Endothelial cell of umbilical vein (primary cell): ENCODE results near the gene SLCO2A1. TPM values are rescaled to one million over a fixed set of nuclear protein-coding genes. Genes with fewer than 3 reads are reported as not detected.

Experiments
- BruUV-seq: library from RNA; stranded (reverse); fragments of 400-500 nt; replicated peaks from 2 replicates; lab custom pipeline; 2021; lab: Mats Ljungman, UMichigan
- CTCF ChIA-PET: fragments of 300-600, 350-600 bp; sonication (Branson Sonifier 250); formaldehyde crosslinking; loops from one replicate; lab custom pipeline; 2021; ENCODE audit warnings: antibody characterized with exemption, inconsistent platforms; lab: Charles Lee
- POLR2A ChIA-PET: fragments of 300-600, 350-600 bp; sonication (Branson Sonifier 250); formaldehyde crosslinking; loops from one replicate; lab custom pipeline; 2021; ENCODE audit warnings: antibody characterized with exemption, inconsistent platforms; lab: Charles Lee
- DNase-seq: peaks from one replicate; pipeline ENCODE4 v3.0.0-alpha.2; 2011; ENCODE audit warnings: low read depth, low spot score
- FAIRE-seq: peaks from 2 replicates; lab custom pipeline; 2011; peaks lifted over from hg19 to GRCh38; lab: Jason Lieb, UNC
- H2AFZ ChIP-seq: 2 replicates; pipeline ENCODE4 v1.6.0; 2012; ENCODE audit warnings: low read depth, low read length, control low read depth, inconsistent platforms
- H3K27ac ChIP-seq: 2 replicates; pipeline ENCODE4 v1.5.1; 2011; ENCODE audit warnings: low read depth, mild to moderate bottlenecking, control low read depth, low read length, moderate library complexity; ENCODE audit not compliant: insufficient read depth
- H3K27me3 ChIP-seq, 2 experiments: 2 replicates each; pipeline versions ENCODE4 v1.6.0 to v1.6.1; 2011; ENCODE audit warnings: low read length in 2 of 2, mixed read lengths in 1 of 2; ENCODE audit not compliant: control insufficient read depth in 2 of 2, insufficient read depth in 2 of 2
- H3K36me3 ChIP-seq, 2 experiments: 2 replicates in 1 of 2; 3 replicates in 1 of 2; pipeline ENCODE4 v1.5.1; 2011; ENCODE audit warnings: low read length in 2 of 2, mild to moderate bottlenecking in 1 of 2, moderate library complexity in 1 of 2; ENCODE audit not compliant: control insufficient read depth in 2 of 2, insufficient read depth in 2 of 2; ENCODE audit errors: extremely low read depth in 1 of 2
- H3K4me1 ChIP-seq: 3 replicates; pipeline ENCODE4 v1.5.1; 2011; ENCODE audit warnings: mild to moderate bottlenecking, low read length; ENCODE audit not compliant: control insufficient read depth, insufficient read depth; ENCODE audit errors: extremely low read depth
- H3K4me2 ChIP-seq: 2 replicates; pipeline ENCODE4 v1.6.1; 2011; ENCODE audit warnings: low read length, control low read depth, mixed read lengths; ENCODE audit not compliant: insufficient read depth
- H3K4me3 ChIP-seq, 3 experiments: fragments of 200-600 bp in 1 of 3; sonication (generic), shearing (Covaris generic) in 1 of 3; replicated peaks in 1 of 3; 2 replicates each; pipeline ENCODE4 v1.5.1; 2011 to 2016; ENCODE audit warnings: control low read depth in 3 of 3, low read length in 3 of 3, mild to moderate bottlenecking in 2 of 3, inconsistent platforms in 1 of 3, low read depth in 1 of 3, moderate library complexity in 1 of 3; ENCODE audit not compliant: insufficient read depth in 1 of 3
- H3K79me2 ChIP-seq: 2 replicates; pipeline ENCODE4 v1.6.0; 2012; ENCODE audit warnings: low read length, inconsistent platforms; ENCODE audit not compliant: control insufficient read depth, insufficient read depth
- H3K9ac ChIP-seq: replicated peaks from 2 replicates; pipeline ENCODE3; 2011; ENCODE audit warnings: low read length, control low read depth; ENCODE audit not compliant: insufficient read depth; ENCODE audit errors: extremely low read depth
- H3K9me1 ChIP-seq: replicated peaks from 3 replicates; pipeline ENCODE4 v1.6.0; 2011; ENCODE audit warnings: mild to moderate bottlenecking, low read length; ENCODE audit not compliant: control insufficient read depth, insufficient read depth; ENCODE audit errors: extremely low read depth
- H3K9me3 ChIP-seq: replicated peaks from 2 replicates; pipeline ENCODE4 v1.5.1; 2012; ENCODE audit warnings: low read length, inconsistent platforms; ENCODE audit not compliant: control insufficient read depth, insufficient read depth
- H4K20me1 ChIP-seq: replicated peaks from 2 replicates; pipeline ENCODE3; 2011; ENCODE audit warnings: mild to moderate bottlenecking, low read length; ENCODE audit not compliant: control insufficient read depth, insufficient read depth; ENCODE audit errors: extremely low read depth
- EZH2 ChIP-seq: IDR thresholded peaks from 2 replicates; pipeline ENCODE4 v1.6.1; 2012; ENCODE audit warnings: borderline replicate concordance, low read depth, mild to moderate bottlenecking, moderate library complexity, low read length, inconsistent platforms; ENCODE audit not compliant: severe bottlenecking
- MYC ChIP-seq: IDR thresholded peaks from one replicate; pipeline ENCODE4 v1.6.1; 2011; ENCODE audit warnings: mild to moderate bottlenecking, low read depth, low read length
- POLR2A ChIP-seq: IDR thresholded peaks from 2 replicates; pipeline ENCODE4 v1.6.1; 2012; ENCODE audit warnings: low read depth, mild to moderate bottlenecking, control low read depth, low read length
- dilution Hi-C: fragments of 300-500 bp; cut with MboI; formaldehyde crosslinking; loops from one replicate; pipeline ENCODE4 v1.15.0; 2019; ENCODE audit warnings: low sequenced_read_pairs; ENCODE audit not compliant: extremely low pct_ligation_motif_present
- intact Hi-C: fragments of 100-400 bp; cut with micrococcal nuclease; formaldehyde crosslinking; loops from one replicate; pipeline ENCODE4 v1.10.0; 2022
- polyA plus RNA-seq, 4 experiments: library from polyadenylated mRNA; depleted of rRNA in 3 of 4; stranded (reverse) in 3 of 4; unstranded in 1 of 4; fragments of >200 nt; gene quantifications; 2 replicates each; pipeline versions ENCODE4 v1.2.1 to v1.2.3, GENCODE V29; 2011 to 2012; ENCODE audit warnings: missing spikeins in 1 of 4
- total RNA-seq: library from RNA; stranded (reverse); gene quantifications from 2 replicates; pipeline ENCODE4 v1.2.3, GENCODE V29; 2021
- TF ChIP-seq, protein P1 (sequence below), 2 donors: IDR thresholded peaks; 1 replicate in 1 of 2; 2 replicates in 1 of 2; pipeline ENCODE4 v1.5.1; 2011; ENCODE audit warnings: low read length in 2 of 2, mild to moderate bottlenecking in 2 of 2, moderate library complexity in 2 of 2, control low read depth in 1 of 2, inconsistent platforms in 1 of 2, low read depth in 1 of 2; ENCODE audit not compliant: insufficient read depth in 1 of 2; ENCODE audit errors: extremely low read depth in 1 of 2

The SLCO2A1 gene
- total and polyA plus RNA-seq, 2 donors (not counting 3 experiments of a cell fraction or from before 2014, with no cell fraction given) = 1.4 to 11.9 TPM

DNA sequence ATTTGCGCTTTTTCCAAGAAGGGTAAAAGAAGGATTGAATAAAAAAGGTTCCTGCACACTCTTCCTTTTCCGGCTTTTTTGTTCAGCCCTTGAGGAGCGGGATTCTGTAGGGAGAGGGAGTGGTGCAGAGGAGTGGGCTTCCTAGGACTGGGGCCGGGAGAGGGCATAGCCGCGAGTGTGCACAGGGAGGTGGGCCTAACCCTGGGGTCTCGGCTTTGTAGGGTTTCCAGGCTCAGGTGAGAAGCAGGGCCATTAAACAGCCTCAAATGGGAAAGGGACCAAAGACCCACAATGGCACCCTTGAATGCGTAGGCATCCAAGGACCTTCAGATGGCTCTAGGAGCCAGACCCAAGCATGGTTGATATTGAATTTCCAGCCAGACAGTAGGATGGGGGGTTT is 98.6 kb downstream of the SLCO2A1 start:
- ChIA-PET POLR2A (interaction anchor here (0.6 kb wide), 1 partner anchor 368 kb away, joined by 3 read pairs; no protein-coding TSS in a partner anchor), CTCF (interaction anchor here (1.0 to 7.2 kb wide), 15 partner anchors 10 to 549 kb away, joined by 3 to 223 read pairs (median 4); no protein-coding TSS in a partner anchor)
- BruUV-seq = no TSS peak
- no peak for FAIRE-seq
- peaks cover 7% of the 10 kb centered on the region for H3K4me1 ChIP-seq
- H3K9ac ChIP-seq = no peak overlapping the region
- H3K4me3 ChIP-seq = no peak overlapping the region
- no peaks in the 10 kb centered on the region for H3K36me3 ChIP-seq
- H3K27me3 ChIP-seq = no peaks in the 10 kb centered on the region
- DNase-seq = no peak
- H2AFZ ChIP-seq = no peak overlapping the region
- H4K20me1 ChIP-seq = no peaks in the 10 kb centered on the region
- intact Hi-C loops (loop anchor here (2.0 to 5.0 kb wide), 2 partner anchors 541 to 1200 kb away; no protein-coding TSS in a partner anchor), dilution Hi-C loops (loop anchor here (25.0 kb wide), 1 partner anchor 281 kb away; no protein-coding TSS in a partner anchor)
- H3K9me1 ChIP-seq = no peaks in the 10 kb centered on the region
- TF ChIP-seq POLR2A = no peak
- no peak for TF ChIP-seq EZH2
- H3K79me2 ChIP-seq = no peaks in the 10 kb centered on the region
- H3K9me3 ChIP-seq = no peaks in the 10 kb centered on the region
- no peak overlapping the region for H3K27ac ChIP-seq
- no peak overlapping the region for H3K4me2 ChIP-seq

DNA sequence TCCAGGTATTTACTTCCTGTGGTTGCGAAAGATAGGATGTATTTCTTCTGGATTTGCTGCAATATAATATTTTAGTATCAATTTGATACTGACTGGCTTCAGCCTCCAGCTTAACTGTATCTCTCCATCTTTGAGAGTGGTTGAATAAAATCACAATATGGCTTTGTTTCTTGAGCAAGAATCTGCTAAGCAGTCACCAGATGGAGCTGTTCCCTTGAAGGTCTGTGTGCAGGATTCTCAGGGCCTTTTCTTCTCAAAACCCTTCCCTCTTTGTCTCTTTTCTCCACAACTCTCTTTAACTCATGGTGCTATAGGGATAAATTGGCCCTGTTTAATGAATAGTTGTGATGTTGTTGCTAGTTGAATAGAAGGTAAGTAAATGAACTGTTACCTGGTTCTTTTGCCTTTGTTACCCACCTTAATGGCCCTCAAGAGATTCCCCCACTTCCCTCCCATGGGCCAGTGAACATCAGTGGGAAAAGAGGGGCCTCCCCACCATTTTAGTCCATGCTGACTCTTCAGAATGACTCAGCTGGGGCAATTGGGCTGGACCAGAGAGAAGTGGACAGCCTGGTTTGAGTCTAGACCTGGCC is 99.3 kb downstream of the SLCO2A1 start:
- TF ChIP-seq POLR2A (no peak), MYC (no peak)
- TF ChIP-seq, protein P1, sequence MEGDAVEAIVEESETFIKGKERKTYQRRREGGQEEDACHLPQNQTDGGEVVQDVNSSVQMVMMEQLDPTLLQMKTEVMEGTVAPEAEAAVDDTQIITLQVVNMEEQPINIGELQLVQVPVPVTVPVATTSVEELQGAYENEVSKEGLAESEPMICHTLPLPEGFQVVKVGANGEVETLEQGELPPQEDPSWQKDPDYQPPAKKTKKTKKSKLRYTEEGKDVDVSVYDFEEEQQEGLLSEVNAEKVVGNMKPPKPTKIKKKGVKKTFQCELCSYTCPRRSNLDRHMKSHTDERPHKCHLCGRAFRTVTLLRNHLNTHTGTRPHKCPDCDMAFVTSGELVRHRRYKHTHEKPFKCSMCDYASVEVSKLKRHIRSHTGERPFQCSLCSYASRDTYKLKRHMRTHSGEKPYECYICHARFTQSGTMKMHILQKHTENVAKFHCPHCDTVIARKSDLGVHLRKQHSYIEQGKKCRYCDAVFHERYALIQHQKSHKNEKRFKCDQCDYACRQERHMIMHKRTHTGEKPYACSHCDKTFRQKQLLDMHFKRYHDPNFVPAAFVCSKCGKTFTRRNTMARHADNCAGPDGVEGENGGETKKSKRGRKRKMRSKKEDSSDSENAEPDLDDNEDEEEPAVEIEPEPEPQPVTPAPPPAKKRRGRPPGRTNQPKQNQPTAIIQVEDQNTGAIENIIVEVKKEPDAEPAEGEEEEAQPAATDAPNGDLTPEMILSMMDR (IDR thresholded peaks at IDR 0.05; ENCODE audit: extremely low read depth in 1 of 2, insufficient read depth in 1 of 2, low read depth in 1 of 2, low read length in 2 of 2) = peak; percentile 66 to 68
- DNase-seq (peak; percentile 66), FAIRE-seq (peak; percentile 97)
- intact Hi-C loops (loop anchor here (1.0 to 5.0 kb wide), 5 partner anchors 109 to 1200 kb away; no protein-coding TSS in a partner anchor), dilution Hi-C loops (loop anchor here (25.0 kb wide), 1 partner anchor 282 kb away; no protein-coding TSS in a partner anchor)
- H4K20me1 ChIP-seq = no peaks in the 10 kb centered on the region
- no peaks in the 10 kb centered on the region for H3K36me3 ChIP-seq
- no peak overlapping the region for H3K4me3 ChIP-seq
- ChIA-PET POLR2A (interaction anchor here (0.6 kb wide), 1 partner anchor 369 kb away, joined by 3 read pairs; no protein-coding TSS in a partner anchor), CTCF (interaction anchor here (0.5 to 7.2 kb wide), 39 partner anchors 9 to 1199 kb away, joined by 3 to 223 read pairs (median 4); partner anchors contain the start of gene RYK)
- H3K9me1 ChIP-seq = no peaks in the 10 kb centered on the region
- BruUV-seq = no TSS peak
- no peaks in the 10 kb centered on the region for H3K79me2 ChIP-seq
- H3K9ac ChIP-seq = no peak overlapping the region
- H3K27me3 ChIP-seq = no peaks in the 10 kb centered on the region
- H3K4me1 ChIP-seq = peaks cover 7% of the 10 kb centered on the region
- no peak overlapping the region for H3K27ac ChIP-seq
- H3K9me3 ChIP-seq = no peaks in the 10 kb centered on the region
- no peak overlapping the region for H2AFZ ChIP-seq
- no peak overlapping the region for H3K4me2 ChIP-seq
